GM18505 (cell line): ENCODE results near the gene RSF1.

Source experiments
- ATAC-seq: cut with Tn5 transposase; IDR thresholded peaks from one replicate; pipeline ENCODE4 v1.9.1; 2021; ENCODE audit not compliant: unreplicated experiment
- POLR2A ChIP-seq: IDR thresholded peaks from 4 replicates; pipeline ENCODE4 v1.6.1; 2011; ENCODE audit warnings: borderline replicate concordance; ENCODE audit not compliant: insufficient read depth, insufficient read length; ENCODE audit errors: extremely low read depth

The RSF1 gene

GRCh38 chr11:77821349-77821851 lies 878 bp upstream of the RSF1 start:
- TF ChIP-seq POLR2A = no peak
- ATAC-seq = no peak

GRCh38 chr11:77819921-77820564 lies 479 bp downstream of the RSF1 start:
- peak; percentile 12 for ATAC-seq
- TF ChIP-seq POLR2A = no peak

GRCh38 chr11:77819411-77819920 lies 1.1 kb downstream of the RSF1 start:
- peak; percentile 44 for ATAC-seq
- peak; percentile 68 for TF ChIP-seq POLR2A

- ATAC-seq = no peak
- no peak for TF ChIP-seq POLR2A
Measured at GRCh38 chr11:77815459-77815858, 5.1 kb downstream of the RSF1 start.

GRCh38 chr11:77814848-77815247 lies 5.7 kb downstream of the RSF1 start:
- ATAC-seq = no peak
- no peak for TF ChIP-seq POLR2A

GRCh38 chr11:77813256-77813655 lies 7.3 kb downstream of the RSF1 start:
- ATAC-seq = no peak
- no peak for TF ChIP-seq POLR2A

GRCh38 chr11:77806993-77807392 lies 13.5 kb downstream of the RSF1 start:
- ATAC-seq = no peak
- TF ChIP-seq POLR2A = no peak

- ATAC-seq = no peak
- no peak for TF ChIP-seq POLR2A
Measured at GRCh38 chr11:77806415-77806814, 14.1 kb downstream of the RSF1 start.

- no peak for TF ChIP-seq POLR2A
- ATAC-seq = no peak
Measured at GRCh38 chr11:77801477-77801876, 19.0 kb downstream of the RSF1 start.

GRCh38 chr11:77800449-77800848 lies 20.1 kb downstream of the RSF1 start:
- no peak for TF ChIP-seq POLR2A
- ATAC-seq = no peak

GRCh38 chr11:77799338-77799737 lies 21.2 kb downstream of the RSF1 start:
- no peak for TF ChIP-seq POLR2A
- ATAC-seq = no peak

GRCh38 chr11:77793972-77794371 lies 26.6 kb downstream of the RSF1 start:
- ATAC-seq = no peak
- no peak for TF ChIP-seq POLR2A

- no peak for TF ChIP-seq POLR2A
- no peak for ATAC-seq
Measured at GRCh38 chr11:77791301-77791700, 29.2 kb downstream of the RSF1 start.

GRCh38 chr11:77789731-77790476 lies 30.6 kb downstream of the RSF1 start:
- no peak for ATAC-seq

GRCh38 chr11:77789061-77789730 lies 31.3 kb downstream of the RSF1 start:
- no peak for TF ChIP-seq POLR2A
- no peak for ATAC-seq

More at GRCh38 chr11:77789731-77790476, 30.6 kb downstream of the RSF1 start:
- TF ChIP-seq POLR2A = no peak
